GM12878 (cell line): ENCODE data around the gene PDE6C. TPM values are rescaled to one million over a fixed set of nuclear protein-coding genes. Genes with fewer than 3 reads are reported as not detected.

Experiments
- CEBPB ChIP-seq, 2 experiments: fragments of 150-350 bp in 1 of 2; IDR thresholded peaks; 2 replicates each; pipeline ENCODE4 v1.6.1; 2012 to 2014; ENCODE audit warnings: low read depth in 2 of 2, low read length in 2 of 2, borderline replicate concordance in 1 of 2, inconsistent platforms in 1 of 2
- FOXK2 ChIP-seq: fragments of 450-650 bp; IDR thresholded peaks from 2 replicates; pipeline ENCODE4 v1.6.1; 2017; ENCODE audit warnings: mild to moderate bottlenecking, moderate library complexity
- IRF4 ChIP-seq: IDR thresholded peaks from 2 replicates; pipeline ENCODE4 v1.6.1; 2011; ENCODE audit warnings: low read depth, low read length
- JUNB ChIP-seq: IDR thresholded peaks from 2 replicates; pipeline ENCODE4 v1.6.1; 2016; ENCODE audit warnings: antibody characterized with exemption, mild to moderate bottlenecking
- LARP7 ChIP-seq: fragments of 450-650 bp; IDR thresholded peaks from 2 replicates; pipeline ENCODE4 v1.6.1; 2017; ENCODE audit warnings: mild to moderate bottlenecking
- MTA2 ChIP-seq: fragments of 450-650 bp; IDR thresholded peaks from 2 replicates; pipeline ENCODE4 v1.6.1; 2016; ENCODE audit warnings: low read depth, mild to moderate bottlenecking, moderate library complexity
- MXI1 ChIP-seq: fragments of 150-350 bp; IDR thresholded peaks from 2 replicates; pipeline ENCODE4 v1.6.1; 2011; ENCODE audit warnings: low read depth, mild to moderate bottlenecking, inconsistent platforms, low read length, improper control_type of control experiment
- SMARCA5 ChIP-seq: fragments of 450-650 bp; IDR thresholded peaks from 2 replicates; pipeline ENCODE4 v1.6.1; 2017; ENCODE audit warnings: mild to moderate bottlenecking
- SREBF2 ChIP-seq: IDR thresholded peaks from 2 replicates; pipeline ENCODE4 v1.6.1; 2012; ENCODE audit warnings: mild to moderate bottlenecking, low read length
- STAT3 ChIP-seq: IDR thresholded peaks from 2 replicates; pipeline ENCODE4 v1.6.1; 2011; ENCODE audit warnings: low read depth, low read length, improper control_type of control experiment
- polyA plus RNA-seq, 11 experiments: library from polyadenylated mRNA; depleted of rRNA in 4 of 11; unstranded in 6 of 11; stranded (reverse) in 5 of 11; fragments of >200 nt; fragmentation: Nextera tagmentation in 4 of 11; fragmentation: Illumina TruSeq in 1 of 11; extraction: Ambion mirVana in 4 of 11; extraction: Trizol in 1 of 11; gene quantifications; 1 replicate in 1 of 11; 2 replicates in 10 of 11; pipeline versions ENCODE4 v1.2.1 to v1.2.3, GENCODE V29; 2011 to 2016; ENCODE audit warnings: inconsistent platforms in 2 of 11, missing spikeins in 2 of 11, low read depth in 1 of 11
- total RNA-seq, 4 experiments: library from RNA; depleted of rRNA in 3 of 4; stranded (reverse); fragments of >200 nt in 3 of 4; fragmentation: Illumina TruSeq in 1 of 4; extraction: Trizol in 1 of 4; gene quantifications; 2 replicates each; pipeline versions ENCODE4 v1.2.1 to v1.2.3, GENCODE V29; 2013 to 2021
- TF ChIP-seq, protein P1 (sequence below): IDR thresholded peaks from 2 replicates; pipeline ENCODE4 v1.6.1; 2011; ENCODE audit warnings: borderline replicate concordance, low read depth, mild to moderate bottlenecking, moderate library complexity, mixed read lengths, low read length; ENCODE audit not compliant: insufficient read depth; ENCODE audit errors: extremely low read length
- TF ChIP-seq, protein P2 (sequence below): IDR thresholded peaks from 2 replicates; pipeline ENCODE4 v1.6.1; 2011; ENCODE audit warnings: mild to moderate bottlenecking, low read depth, low read length, moderate library complexity; ENCODE audit not compliant: insufficient replicate concordance
- TF ChIP-seq, protein P3 (sequence below): IDR thresholded peaks from 2 replicates; pipeline ENCODE4 v1.6.1; 2011; ENCODE audit warnings: borderline replicate concordance, low read depth, mild to moderate bottlenecking, moderate library complexity, low read length; ENCODE audit not compliant: insufficient read depth, poor library complexity, severe bottlenecking
- TF ChIP-seq, protein P4 (sequence below): fragments of 150-350 bp; IDR thresholded peaks from 2 replicates; pipeline ENCODE4 v1.6.1; 2016; ENCODE audit warnings: low read depth, low read length
- TF ChIP-seq, protein P5 (sequence below): fragments of 450-650 bp; IDR thresholded peaks from 2 replicates; pipeline ENCODE4 v1.6.1; 2018; ENCODE audit warnings: mild to moderate bottlenecking, low read depth, moderate library complexity; ENCODE audit not compliant: partially characterized antibody
- TF ChIP-seq, protein P6 (sequence below), 3 experiments: IDR thresholded peaks in 2 of 3; conservative IDR thresholded peaks in 1 of 3; 2 replicates each; pipeline ENCODE4 v1.5.1; 2011; ENCODE audit warnings: low read depth in 3 of 3, low read length in 3 of 3, mild to moderate bottlenecking in 3 of 3, control low read depth in 2 of 3, moderate library complexity in 2 of 3, inconsistent platforms in 1 of 3, mixed read lengths in 1 of 3; ENCODE audit not compliant: control insufficient read depth in 2 of 3, insufficient read depth in 1 of 3; ENCODE audit errors: extremely low read depth in 1 of 3

Gene PDE6C
- total and polyA plus RNA-seq, 10 of the 15 experiments (the other 5 are each of a cell fraction or from before 2014, with no cell fraction given) = not detected

DNA sequence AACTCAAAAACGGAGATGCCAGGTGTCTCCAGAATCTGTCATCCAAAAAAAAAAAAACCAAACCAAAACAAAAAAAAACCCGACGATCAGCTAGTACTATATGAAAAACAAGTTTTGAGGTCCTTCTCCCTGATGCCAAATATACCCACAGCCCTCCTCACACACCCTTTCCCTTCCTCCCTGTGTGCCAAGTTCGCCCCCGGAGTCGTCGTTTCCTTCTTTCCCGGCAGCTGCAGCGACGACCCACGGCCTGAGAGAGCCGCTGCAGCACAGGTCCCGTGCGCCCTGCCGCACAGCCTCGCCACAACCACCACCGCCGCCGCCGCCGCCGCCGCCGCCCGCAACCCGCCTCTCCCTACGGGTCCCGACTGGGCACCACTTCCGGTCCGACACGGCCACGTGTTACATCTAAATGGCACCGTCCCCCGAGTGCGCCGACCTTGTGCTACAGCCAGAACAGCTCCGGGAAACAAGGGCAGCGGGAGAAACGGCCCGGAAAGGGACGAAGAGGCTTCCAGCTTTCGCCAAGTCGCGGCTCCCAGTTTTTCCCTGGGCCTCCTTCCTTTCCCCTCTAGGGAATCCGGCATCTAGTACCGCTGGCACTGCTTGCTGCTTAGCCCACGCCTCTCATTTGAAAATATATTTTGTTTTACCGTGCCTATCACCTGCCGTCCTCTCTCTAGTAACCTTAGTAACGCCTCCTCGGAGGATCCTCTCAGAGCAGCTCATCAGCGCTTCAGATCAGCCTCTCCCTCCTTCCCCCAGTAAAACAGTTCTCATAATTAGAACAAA, 90.1 kb downstream of the PDE6C start, which contains the start of gene FRA10AC1 (continued):
- TF ChIP-seq, protein P1, sequence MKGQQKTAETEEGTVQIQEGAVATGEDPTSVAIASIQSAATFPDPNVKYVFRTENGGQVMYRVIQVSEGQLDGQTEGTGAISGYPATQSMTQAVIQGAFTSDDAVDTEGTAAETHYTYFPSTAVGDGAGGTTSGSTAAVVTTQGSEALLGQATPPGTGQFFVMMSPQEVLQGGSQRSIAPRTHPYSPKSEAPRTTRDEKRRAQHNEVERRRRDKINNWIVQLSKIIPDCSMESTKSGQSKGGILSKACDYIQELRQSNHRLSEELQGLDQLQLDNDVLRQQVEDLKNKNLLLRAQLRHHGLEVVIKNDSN = peak; percentile 66
- TF ChIP-seq, protein P2, sequence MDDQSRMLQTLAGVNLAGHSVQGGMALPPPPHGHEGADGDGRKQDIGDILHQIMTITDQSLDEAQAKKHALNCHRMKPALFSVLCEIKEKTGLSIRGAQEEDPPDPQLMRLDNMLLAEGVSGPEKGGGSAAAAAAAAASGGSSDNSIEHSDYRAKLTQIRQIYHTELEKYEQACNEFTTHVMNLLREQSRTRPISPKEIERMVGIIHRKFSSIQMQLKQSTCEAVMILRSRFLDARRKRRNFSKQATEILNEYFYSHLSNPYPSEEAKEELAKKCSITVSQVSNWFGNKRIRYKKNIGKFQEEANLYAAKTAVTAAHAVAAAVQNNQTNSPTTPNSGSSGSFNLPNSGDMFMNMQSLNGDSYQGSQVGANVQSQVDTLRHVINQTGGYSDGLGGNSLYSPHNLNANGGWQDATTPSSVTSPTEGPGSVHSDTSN = peak; percentile 42
- TF ChIP-seq LARP7 = peak; percentile 95
- peak; percentile 21; the same call in 1 of the 2 replicates for TF ChIP-seq JUNB
- TF ChIP-seq, protein P3, sequence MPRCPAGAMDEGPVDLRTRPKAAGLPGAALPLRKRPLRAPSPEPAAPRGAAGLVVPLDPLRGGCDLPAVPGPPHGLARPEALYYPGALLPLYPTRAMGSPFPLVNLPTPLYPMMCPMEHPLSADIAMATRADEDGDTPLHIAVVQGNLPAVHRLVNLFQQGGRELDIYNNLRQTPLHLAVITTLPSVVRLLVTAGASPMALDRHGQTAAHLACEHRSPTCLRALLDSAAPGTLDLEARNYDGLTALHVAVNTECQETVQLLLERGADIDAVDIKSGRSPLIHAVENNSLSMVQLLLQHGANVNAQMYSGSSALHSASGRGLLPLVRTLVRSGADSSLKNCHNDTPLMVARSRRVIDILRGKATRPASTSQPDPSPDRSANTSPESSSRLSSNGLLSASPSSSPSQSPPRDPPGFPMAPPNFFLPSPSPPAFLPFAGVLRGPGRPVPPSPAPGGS = no peak
- peak; percentile 89; the same call in 1 of the 2 replicates for TF ChIP-seq STAT3
- peak; percentile 86 for TF ChIP-seq IRF4
- TF ChIP-seq, protein P4, sequence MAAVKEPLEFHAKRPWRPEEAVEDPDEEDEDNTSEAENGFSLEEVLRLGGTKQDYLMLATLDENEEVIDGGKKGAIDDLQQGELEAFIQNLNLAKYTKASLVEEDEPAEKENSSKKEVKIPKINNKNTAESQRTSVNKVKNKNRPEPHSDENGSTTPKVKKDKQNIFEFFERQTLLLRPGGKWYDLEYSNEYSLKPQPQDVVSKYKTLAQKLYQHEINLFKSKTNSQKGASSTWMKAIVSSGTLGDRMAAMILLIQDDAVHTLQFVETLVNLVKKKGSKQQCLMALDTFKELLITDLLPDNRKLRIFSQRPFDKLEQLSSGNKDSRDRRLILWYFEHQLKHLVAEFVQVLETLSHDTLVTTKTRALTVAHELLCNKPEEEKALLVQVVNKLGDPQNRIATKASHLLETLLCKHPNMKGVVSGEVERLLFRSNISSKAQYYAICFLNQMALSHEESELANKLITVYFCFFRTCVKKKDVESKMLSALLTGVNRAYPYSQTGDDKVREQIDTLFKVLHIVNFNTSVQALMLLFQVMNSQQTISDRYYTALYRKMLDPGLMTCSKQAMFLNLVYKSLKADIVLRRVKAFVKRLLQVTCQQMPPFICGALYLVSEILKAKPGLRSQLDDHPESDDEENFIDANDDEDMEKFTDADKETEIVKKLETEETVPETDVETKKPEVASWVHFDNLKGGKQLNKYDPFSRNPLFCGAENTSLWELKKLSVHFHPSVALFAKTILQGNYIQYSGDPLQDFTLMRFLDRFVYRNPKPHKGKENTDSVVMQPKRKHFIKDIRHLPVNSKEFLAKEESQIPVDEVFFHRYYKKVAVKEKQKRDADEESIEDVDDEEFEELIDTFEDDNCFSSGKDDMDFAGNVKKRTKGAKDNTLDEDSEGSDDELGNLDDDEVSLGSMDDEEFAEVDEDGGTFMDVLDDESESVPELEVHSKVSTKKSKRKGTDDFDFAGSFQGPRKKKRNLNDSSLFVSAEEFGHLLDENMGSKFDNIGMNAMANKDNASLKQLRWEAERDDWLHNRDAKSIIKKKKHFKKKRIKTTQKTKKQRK = no peak
- TF ChIP-seq, protein P5, sequence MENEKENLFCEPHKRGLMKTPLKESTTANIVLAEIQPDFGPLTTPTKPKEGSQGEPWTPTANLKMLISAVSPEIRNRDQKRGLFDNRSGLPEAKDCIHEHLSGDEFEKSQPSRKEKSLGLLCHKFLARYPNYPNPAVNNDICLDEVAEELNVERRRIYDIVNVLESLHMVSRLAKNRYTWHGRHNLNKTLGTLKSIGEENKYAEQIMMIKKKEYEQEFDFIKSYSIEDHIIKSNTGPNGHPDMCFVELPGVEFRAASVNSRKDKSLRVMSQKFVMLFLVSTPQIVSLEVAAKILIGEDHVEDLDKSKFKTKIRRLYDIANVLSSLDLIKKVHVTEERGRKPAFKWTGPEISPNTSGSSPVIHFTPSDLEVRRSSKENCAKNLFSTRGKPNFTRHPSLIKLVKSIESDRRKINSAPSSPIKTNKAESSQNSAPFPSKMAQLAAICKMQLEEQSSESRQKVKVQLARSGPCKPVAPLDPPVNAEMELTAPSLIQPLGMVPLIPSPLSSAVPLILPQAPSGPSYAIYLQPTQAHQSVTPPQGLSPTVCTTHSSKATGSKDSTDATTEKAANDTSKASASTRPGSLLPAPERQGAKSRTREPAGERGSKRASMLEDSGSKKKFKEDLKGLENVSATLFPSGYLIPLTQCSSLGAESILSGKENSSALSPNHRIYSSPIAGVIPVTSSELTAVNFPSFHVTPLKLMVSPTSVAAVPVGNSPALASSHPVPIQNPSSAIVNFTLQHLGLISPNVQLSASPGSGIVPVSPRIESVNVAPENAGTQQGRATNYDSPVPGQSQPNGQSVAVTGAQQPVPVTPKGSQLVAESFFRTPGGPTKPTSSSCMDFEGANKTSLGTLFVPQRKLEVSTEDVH = peak; percentile 80
- TF ChIP-seq FOXK2 = no peak
- TF ChIP-seq MTA2 = peak; percentile 43; the same call in 1 of the 2 replicates
- TF ChIP-seq CEBPB (IDR thresholded peaks at IDR 0.05; ENCODE audit: borderline replicate concordance in 1 of 2, low read depth in 2 of 2, low read length in 2 of 2) = no peak
- TF ChIP-seq, protein P6, sequence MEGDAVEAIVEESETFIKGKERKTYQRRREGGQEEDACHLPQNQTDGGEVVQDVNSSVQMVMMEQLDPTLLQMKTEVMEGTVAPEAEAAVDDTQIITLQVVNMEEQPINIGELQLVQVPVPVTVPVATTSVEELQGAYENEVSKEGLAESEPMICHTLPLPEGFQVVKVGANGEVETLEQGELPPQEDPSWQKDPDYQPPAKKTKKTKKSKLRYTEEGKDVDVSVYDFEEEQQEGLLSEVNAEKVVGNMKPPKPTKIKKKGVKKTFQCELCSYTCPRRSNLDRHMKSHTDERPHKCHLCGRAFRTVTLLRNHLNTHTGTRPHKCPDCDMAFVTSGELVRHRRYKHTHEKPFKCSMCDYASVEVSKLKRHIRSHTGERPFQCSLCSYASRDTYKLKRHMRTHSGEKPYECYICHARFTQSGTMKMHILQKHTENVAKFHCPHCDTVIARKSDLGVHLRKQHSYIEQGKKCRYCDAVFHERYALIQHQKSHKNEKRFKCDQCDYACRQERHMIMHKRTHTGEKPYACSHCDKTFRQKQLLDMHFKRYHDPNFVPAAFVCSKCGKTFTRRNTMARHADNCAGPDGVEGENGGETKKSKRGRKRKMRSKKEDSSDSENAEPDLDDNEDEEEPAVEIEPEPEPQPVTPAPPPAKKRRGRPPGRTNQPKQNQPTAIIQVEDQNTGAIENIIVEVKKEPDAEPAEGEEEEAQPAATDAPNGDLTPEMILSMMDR (IDR thresholded peaks at IDR 0.05 in 2 of 3, conservative IDR thresholded peaks at IDR 0.05 in 1 of 3; ENCODE audit: control insufficient read depth in 2 of 3, extremely low read depth in 1 of 3, insufficient read depth in 1 of 3, low read depth in 3 of 3, low read length in 3 of 3) = peak; percentile 50 to 55 (median 54); a peak in 5 of 6 replicates
- peak; percentile 93; the same call in 1 of the 2 replicates for TF ChIP-seq SMARCA5
- peak; percentile 77 for TF ChIP-seq MXI1
- no peak for TF ChIP-seq SREBF2
